Measurements from ENCODE around the gene PTPRD. TPM values are rescaled to one million over a fixed set of nuclear protein-coding genes. Genes with fewer than 3 reads are reported as not detected.
A peak's percentile ranks its signal among the peaks of the same experiment; 100 is the strongest.

PTPRD gene
- total and polyA plus RNA-seq, 2 of the 4 experiments (the other 2 are of a cell fraction), result 0.07 to 0.18 TPM

- Histone ChIP-seq H3K27ac (ENCODE audit: insufficient read depth, low read length) (no peak overlapping the region), H4K8ac (ENCODE audit: low read depth in 2 of 2, low read length in 2 of 2) (no peak overlapping the region), H2BK15ac (ENCODE audit: low read depth, low read length) (no peak overlapping the region), H3K4me1 (ENCODE audit: control insufficient read depth, insufficient read depth, low read length) (no peaks in the 10 kb centered on the region), H3K9ac (ENCODE audit: low read depth, low read length) (no peak overlapping the region), H2BK120ac (ENCODE audit: low read depth, low read length) (no peak overlapping the region), H4K91ac (ENCODE audit: insufficient read depth, low read depth, low read length) (no peak overlapping the region), H3K36me3 (ENCODE audit: control insufficient read depth, insufficient read depth, low read length) (no peaks in the 10 kb centered on the region), H3K14ac (replicated peaks; ENCODE audit: low read depth, low read length) (no peak overlapping the region), H3K56ac (ENCODE audit: extremely low read depth, insufficient read depth, low read length) (no peak overlapping the region), H3K4me3 (ENCODE audit: insufficient read depth, low read depth, low read length) (no peak overlapping the region; the same call in 1 of the 2 replicates), H3K79me1 (ENCODE audit: low read depth in 1 of 2, low read length in 2 of 2) (no peaks in the 10 kb centered on the region), H3K18ac (ENCODE audit: low read depth, low read length) (no peak overlapping the region), H3K4ac (ENCODE audit: low read depth, low read length) (no peak overlapping the region), H4K5ac (ENCODE audit: low read depth, low read length) (no peak overlapping the region), H3K27me3 (ENCODE audit: control insufficient read depth, insufficient read depth, low read length) (peaks cover 15% of the 10 kb centered on the region; the same call in 1 of the 2 replicates), H2AK5ac (ENCODE audit: low read depth, low read length) (no peak overlapping the region), H2BK5ac (ENCODE audit: low read depth, low read length, poor library complexity, severe bottlenecking) (no peak overlapping the region), H3K23ac (ENCODE audit: low read depth, low read length) (no peak overlapping the region), H2AFZ (replicated peaks; ENCODE audit: low read length, poor library complexity) (no peak overlapping the region), H2AK9ac (replicated peaks; ENCODE audit: low read depth, low read length, poor library complexity) (no peak overlapping the region), H4K20me1 (ENCODE audit: insufficient read depth, low read length) (no peaks in the 10 kb centered on the region), H3K9me3 (ENCODE audit: control insufficient read depth, insufficient read depth, low read length) (no peaks in the 10 kb centered on the region), H2BK20ac (ENCODE audit: low read depth, low read length) (no peak overlapping the region), H3K4me2 (ENCODE audit: low read depth, low read length) (peak overlapping the region; percentile 42; the same call in 1 of the 2 replicates), H3K9me1 (ENCODE audit: insufficient read depth, low read length) (no peaks in the 10 kb centered on the region)
- TF ChIP-seq BHLHE40 (IDR thresholded peaks at IDR 0.05; ENCODE audit: low read depth, low read length), result no peak
- TF ChIP-seq SMC3 (IDR thresholded peaks at IDR 0.05; ENCODE audit: low read depth, low read length), result no peak
- TF ChIP-seq ELK1 (IDR thresholded peaks at IDR 0.05; ENCODE audit: borderline replicate concordance, low read depth, low read length), result no peak
- TF ChIP-seq USF2 (IDR thresholded peaks at IDR 0.05; ENCODE audit: low read depth, low read length), result no peak
- TF ChIP-seq MXI1 (IDR thresholded peaks at IDR 0.05; ENCODE audit: borderline replicate concordance, low read depth, low read length), result no peak
- no peak for TF ChIP-seq RFX5 (IDR thresholded peaks at IDR 0.05; ENCODE audit: low read depth, low read length)
- TF ChIP-seq CEBPB (IDR thresholded peaks at IDR 0.05; ENCODE audit: low read depth, low read length), result no peak
- TF ChIP-seq RCOR1 (IDR thresholded peaks at IDR 0.05; ENCODE audit: insufficient replicate concordance, low read length), result no peak
- no peak for TF ChIP-seq NFE2L2 (IDR thresholded peaks at IDR 0.05; ENCODE audit: low read depth, low read length)
- no peak for TF ChIP-seq CTCF (conservative IDR thresholded peaks at IDR 0.05; ENCODE audit: low read depth, low read length)
- TF ChIP-seq MAZ (IDR thresholded peaks at IDR 0.05; ENCODE audit: borderline replicate concordance, low read depth, low read length), result no peak
- WGBS, 2 experiments (ENCODE audit: extremely low coverage in 2 of 2, insufficient read length in 1 of 2), result no CpG with 5 or more reads among the region's 9 CpGs
- dilution Hi-C loops (cut with HindIII; ENCODE audit: low sequenced_read_pairs, unreplicated experiment) (no loop called here), intact Hi-C loops (cut with micrococcal nuclease) (loop anchor here (10.0 kb wide), 1 partner anchor 372 kb away; no protein-coding TSS in a partner anchor), in situ Hi-C loops (cut with MboI; ENCODE audit: low sequenced_read_pairs) (no loop called here)
- CTCF ChIA-PET, result no interaction called here
- POLR2A ChIA-PET (ENCODE audit: unreplicated experiment), result no interaction called here
- no peak for ATAC-seq (ENCODE audit: low read depth)
- no peak for DNase-seq
- no TSS peak for BruUV-seq (replicated peaks)
These were observed 1756.3 kb downstream of the PTPRD start for GRCh38 chr9:8856396-8857067.
